Medulla oblongata (tissue), 1 donor: ENCODE data around the gene BSN.
"Not testable (repeated sequence)": the region's sequence is repeated elsewhere in the genome, so short reads cannot be mapped to it uniquely, and the experiment has no call there.

ENCODE experiments used
- DNase-seq: peaks from one replicate; pipeline ENCODE4 v3.0.0-alpha.2; 2015; ENCODE audit errors: extremely low spot score

The BSN gene

DNA sequence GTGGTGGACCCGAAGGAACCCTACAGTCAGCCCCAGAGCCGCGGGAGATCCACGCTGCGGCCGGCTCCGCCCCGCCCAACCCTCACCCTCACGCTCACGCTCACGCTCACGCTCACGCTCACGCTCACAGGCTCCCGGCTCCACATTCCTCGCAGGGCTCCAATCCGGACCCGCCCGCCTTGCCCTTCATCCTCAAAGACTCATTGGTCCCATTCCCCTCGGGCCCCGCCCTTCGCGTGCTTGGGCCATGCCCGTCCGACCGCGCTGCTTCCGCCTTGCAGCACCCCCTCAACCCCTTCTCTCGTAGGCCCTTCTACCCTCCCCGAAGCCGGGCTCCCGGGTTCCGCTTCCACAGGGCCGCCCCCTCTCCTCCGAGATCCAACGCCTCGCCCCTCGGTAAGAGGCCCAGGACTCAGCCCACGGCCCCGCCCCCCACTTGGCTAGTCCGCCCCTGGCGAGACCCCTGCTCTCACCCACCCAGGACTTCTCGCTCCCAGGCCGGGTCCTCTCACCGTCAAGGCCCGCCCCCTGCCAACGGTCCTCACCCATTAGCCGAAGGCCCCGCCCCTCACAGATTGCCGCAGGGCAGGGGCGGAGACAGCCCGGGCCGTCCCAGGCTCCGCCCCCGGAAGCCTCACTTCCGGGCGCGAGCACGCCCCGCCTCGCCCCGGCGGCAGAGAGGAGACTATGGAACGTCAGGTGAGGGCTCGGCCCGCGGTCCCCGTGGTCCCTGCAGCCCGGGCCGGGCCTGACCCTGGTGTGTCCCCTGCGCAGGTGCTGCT lies 119.6 kb downstream of the BSN start, which contains the start of gene APEH:
APEH (plus strand) TSS at position 637 of the 782 bp plus-strand sequence; CDS start at position 688, 51 bp downstream.
- peak; percentile 96 for DNase-seq

DNA sequence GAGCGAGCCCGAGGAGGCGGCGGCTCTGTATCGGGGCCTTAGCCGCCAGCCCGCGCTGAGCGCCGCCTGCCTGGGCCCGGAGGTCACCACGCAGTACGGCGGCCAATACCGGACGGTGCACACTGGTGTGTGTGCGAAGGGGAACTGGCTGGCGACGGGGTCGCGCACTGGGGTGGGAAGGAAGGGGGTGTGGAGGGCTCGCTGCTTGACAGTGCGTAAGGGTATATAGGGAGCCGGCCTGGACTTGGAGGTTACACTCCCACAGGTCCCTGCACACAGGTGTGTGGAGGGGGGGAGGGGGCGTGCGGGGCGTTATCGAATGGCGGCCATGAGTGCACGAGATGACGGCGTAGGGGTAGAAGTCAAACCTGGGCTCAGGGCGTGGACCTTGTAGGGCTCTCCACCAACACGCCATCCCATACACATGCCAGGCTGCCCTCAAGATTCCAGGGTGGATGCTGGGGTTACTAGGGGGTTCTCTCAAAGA lies 120.3 kb downstream of the BSN start:
- DNase-seq = no peak

DNA sequence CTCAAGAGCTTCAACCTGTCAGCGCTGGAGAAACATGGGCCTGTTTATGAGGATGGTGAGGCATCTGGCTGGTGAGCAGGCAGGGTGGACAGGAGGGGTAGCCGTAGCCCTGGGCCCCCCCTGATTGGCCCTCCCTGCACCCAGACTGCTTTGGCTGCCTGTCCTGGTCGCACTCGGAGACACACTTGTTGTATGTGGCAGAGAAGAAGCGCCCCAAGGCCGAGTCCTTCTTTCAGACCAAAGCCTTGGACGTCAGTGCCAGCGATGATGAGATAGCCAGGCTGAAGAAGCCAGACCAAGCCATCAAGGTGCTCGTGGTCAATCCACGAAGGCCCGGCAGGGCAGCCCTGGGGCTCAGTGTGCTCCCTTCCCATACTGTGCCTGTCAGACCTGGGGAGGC lies 121.6 kb downstream of the BSN start:
- DNase-seq = no peak

DNA sequence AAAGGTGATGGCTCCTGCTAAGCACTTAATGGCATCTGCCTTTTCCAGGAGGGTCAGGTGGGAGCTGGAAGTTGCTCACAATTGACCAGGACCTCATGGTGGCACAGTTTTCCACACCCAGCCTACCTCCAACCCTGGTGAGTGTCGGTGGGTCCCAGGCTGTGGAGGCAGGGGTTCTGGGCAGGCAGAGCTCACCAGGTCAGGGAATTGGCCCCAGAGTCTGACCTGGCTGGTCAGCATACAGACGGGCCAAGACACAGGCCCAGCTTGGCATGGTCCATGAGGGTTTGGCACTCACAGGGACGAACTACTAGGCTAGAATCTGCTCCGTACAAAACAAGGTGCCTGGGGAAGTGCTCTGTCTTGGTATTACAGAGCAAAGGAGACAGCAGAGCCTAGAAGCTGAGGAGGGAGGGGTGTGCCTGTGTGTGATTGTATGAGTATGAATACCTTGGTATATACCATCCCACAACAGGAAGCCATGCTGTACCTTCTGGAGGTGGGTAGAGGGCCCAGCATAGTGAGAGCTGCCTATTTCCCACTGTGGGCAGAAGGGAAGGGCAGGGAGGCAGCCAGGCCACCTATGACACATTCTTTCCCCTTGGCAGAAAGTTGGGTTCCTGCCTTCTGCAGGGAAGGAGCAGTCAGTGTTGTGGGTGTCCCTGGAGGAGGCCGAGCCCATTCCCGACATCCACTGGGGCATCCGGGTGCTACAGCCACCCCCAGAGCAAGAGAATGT lies 126.4 kb downstream of the BSN start:
- no peak for DNase-seq

DNA sequence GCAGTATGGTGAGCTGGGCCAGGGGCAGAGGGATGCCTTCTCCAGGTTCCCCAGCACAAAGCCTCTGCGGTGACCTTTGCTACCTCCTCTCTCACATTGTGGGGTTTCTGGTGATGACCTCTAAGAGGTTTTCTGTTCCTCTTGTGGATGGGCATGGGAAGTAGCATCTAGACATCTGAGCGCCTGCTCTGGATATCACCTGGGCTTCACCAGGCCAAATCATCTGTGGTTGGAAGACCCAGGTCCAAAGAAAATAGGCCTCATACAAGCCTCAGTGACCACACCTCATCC lies 126.9 kb downstream of the BSN start:
- DNase-seq = no peak

DNA sequence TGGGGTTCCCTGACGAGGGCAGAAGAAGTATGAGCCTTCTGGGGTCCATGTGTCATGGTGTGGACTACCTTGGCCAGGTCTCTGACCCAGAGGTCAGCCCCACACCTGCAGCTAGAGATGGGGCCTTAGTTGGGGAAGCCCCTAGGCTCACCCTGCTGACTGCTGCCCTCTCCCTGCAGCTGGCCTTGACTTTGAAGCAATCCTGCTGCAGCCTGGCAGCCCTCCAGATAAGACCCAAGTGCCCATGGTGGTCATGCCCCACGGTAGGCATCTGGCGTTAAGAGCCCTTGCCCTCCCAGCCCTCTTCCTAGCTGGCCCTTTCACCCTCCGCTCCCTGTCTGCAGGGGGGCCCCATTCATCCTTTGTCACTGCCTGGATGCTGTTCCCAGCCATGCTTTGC lies 127.3 kb downstream of the BSN start:
- no peak for DNase-seq

DNA sequence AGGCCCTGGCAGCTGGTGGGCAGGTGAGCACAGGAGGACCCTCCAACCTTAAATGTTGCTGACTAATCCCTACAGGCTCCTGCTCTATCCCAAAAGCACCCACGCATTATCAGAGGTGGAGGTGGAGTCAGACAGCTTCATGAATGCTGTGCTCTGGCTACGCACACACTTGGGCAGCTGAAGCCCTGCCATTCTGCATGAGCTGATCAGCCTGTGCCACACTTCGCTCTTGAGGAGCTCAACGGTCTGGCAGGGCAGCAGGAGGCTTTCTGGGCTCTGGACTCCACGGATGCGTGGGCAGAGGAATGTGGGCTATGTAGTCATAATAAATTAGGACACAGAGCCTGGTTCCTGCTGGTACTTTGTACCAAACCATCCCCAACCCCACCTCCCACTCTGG lies 128.9 kb downstream of the BSN start:
- DNase-seq = no peak

DNA sequence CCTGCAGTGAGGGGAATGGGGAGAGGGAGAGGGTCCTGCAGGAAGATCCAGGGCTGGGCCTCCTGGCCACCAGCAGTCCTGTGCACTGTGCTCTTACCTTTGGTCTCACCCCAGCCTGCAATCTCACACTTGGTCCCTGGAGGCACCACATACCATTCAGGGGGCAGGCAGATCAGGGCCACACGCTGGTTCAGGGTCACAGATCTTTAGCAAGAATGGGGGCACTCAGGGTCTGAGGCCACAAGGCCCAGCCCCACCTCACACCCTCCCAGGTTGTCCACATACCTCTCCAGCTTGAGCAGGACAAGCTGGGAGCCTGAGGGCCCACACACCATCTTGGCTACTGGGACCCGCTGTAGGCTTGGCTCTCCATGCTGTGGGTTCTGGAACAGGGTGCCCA lies 130.2 kb downstream of the BSN start:
- not testable (repeated sequence) for DNase-seq

DNA sequence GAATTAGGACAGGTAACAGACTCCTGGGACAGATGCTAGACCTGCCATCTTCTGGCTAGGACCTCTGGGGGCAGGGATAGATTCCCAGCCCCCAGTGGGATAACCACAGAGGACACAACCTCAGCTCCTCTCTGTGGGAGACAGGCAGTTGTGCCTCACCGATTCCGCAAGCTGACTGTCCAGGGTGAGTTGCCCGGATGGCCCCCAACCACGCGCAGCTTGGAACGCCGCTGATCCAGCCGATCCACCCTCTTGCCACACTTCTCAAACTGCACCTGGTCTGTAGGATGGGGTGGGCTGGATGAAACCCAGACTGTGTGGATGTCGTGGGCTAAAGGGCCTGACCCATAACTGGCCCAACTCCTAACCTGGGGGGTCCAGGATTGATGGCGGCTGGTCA lies 130.8 kb downstream of the BSN start:
- DNase-seq = not testable (repeated sequence)

DNA sequence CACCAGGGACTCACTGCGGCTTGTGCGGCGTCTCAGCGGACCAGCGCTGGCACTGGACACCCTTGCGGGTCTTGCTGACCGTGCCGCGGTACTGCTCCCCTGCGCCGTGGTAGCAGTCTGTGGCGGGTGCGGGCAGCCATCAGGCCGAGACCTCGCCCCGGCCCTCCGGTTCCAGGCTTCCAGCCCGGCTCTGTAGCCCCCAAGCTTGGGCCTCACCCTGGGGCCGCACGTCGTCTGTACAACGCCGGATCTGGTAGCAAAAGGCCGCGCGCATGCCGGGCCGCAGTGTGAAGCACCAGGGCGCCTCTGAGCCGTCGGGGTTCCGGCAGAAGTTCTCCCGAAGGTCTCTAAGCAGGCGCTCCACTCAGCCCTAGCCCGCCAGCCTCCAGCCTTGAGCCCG lies 131.6 kb downstream of the BSN start:
- not testable (repeated sequence) for DNase-seq

DNA sequence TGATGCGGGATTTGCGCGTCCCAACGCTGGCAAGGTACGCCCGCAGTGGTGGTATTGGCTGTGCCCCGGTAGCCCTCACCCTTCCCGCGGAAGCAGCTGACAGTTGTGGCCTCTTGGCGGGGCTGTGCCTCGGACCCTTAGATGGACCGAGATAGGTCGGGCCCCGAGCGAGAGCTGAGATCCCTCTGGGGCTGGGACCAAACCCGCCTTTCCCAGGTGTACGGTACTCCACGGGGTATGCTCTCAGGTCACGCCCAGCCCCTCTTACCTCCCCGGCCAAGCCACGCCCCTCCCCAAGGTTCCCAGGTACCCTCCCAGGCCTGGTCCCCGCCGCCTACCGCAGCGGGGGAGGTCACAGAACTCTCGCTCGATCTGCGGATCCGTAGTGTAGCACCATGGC lies 132.1 kb downstream of the BSN start:
- not testable (repeated sequence) for DNase-seq

DNA sequence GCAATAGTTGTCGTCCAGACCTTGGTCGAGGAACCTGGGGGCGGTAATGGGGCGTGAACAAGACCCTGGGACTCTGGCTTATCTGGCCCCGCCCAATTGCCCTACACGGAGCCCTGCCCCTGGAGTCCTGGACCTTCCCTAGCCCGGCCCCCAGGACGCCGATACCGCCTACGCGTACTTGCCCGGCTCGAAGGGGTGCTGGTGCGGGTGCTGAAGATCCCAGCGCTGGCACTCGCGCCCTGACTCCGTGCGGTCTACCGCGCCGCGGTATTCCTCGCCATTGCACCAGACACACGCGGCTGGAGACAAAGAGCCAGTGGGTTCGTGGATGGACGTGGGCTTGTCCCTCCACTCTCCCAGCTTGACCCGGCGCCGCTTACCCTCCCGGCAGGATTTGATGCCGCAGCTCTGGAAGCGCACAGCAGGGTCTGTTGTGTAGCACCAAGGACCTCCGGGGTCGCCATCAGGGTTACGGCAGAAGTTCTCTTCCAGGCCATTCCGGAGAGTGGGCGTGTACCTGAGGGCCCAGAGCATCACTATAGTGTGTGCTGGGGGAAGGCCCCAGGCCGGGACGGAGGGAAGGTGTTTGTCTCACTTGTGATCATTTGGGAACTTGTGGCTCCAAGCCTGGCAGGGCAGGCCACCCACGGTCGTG lies 132.6 kb downstream of the BSN start:
- DNase-seq = not testable (repeated sequence)

DNA sequence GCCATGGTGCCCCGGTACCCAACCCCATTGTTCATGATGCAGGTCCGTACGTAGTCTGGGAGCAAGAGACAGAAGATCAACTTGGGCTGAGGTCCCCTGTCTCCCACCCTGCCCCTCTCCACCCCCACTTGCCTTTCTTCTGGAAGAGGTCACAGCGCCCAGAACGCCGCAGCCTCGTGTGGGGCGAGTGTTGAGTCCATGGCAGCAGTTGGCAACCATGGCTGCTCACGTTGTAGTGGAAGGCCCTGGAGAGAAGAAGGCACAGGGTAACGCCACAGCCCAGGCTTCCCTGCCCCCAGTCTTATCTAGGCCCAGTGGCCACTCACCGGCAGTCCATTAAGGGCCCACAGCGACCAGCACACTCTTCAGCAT lies 133.1 kb downstream of the BSN start:
- not testable (repeated sequence) for DNase-seq

DNA sequence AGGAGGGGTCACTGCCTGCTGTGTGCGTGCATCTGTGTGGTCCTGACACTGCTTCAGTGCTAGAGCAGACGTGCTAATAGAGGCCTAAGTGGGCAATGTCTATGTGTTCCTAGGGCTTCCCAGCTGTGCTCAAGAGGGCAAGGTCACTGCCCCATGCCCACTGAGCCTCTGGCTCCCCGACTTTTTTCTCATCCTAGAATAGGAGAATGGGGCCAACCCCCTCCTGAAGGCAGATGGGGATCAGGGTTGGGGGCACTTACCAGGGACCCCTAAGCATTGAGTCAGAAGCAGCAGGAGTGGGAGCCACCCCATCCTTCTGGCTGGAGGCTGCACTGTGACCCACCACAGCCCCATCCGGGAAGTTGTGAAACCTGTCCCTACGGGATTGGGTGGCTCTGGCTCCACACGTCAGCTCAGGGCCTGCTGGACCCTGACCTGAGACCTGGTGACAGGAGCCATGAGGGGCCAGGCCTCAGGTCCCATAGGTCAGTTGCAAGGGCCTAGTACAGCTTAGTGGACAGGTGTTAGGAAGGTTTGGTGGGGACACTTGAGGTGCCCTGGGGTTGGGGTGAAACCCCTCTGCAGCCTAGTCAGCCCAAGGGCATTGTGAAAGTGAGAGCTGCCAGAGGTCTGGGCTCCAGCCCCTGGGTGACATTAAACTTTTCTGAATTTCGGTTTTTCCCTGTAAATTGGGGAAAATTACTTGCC lies 134.2 kb downstream of the BSN start:
- not testable (repeated sequence) for DNase-seq

DNA sequence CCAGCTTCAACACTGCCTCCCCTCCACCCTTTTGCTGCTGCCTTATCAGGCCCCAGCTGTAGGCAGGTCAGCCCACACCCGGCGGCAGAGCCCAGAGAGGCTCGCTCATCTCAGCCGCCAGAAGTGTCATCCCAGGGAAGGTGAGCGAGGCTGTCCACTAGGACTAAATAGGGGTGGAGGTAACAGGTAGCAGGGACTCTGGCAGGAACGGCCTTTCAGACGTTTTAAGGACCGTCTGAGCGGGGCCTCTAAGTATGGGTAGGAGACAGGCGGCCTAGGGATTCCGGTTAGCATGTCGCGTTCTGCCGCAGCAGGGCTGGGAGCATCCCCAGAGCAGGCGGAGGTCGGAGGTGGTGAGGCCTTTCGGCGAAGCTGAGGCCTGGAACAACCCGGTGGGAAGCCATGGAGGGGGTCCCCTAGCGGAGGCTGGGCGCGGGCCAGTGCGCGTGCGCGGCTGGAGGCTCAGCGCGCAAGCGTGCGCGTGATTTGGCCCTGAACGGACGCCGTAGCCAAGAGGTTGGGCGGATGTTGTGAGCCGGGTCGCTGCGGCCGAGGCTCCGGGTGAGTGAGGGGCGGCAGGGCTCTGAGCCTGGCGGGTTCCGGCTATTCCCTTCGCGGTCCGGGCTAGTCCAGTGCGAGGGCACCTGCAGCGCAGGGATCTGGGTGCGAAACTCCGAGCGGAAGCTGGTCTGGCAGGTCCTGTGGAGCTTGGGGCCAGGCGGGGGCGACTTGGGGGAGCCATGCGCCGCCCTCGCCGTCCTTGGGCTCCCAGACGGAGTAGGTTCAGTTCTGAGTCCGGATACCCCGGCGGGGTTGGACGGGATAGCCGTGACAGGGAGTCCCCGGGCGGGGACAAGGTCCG lies 135.0 kb downstream of the BSN start, which contains the start of the genes MST1 and RNF123:
MST1 (minus strand) TSS at position 429 of the 862 bp plus-strand sequence. CDS start 783 bp downstream, outside the sequence.
RNF123 (plus strand) TSS at position 512 of the 862 bp plus-strand sequence. CDS start 1,609 bp downstream, outside the sequence.
- peak; percentile 87 for DNase-seq

DNA sequence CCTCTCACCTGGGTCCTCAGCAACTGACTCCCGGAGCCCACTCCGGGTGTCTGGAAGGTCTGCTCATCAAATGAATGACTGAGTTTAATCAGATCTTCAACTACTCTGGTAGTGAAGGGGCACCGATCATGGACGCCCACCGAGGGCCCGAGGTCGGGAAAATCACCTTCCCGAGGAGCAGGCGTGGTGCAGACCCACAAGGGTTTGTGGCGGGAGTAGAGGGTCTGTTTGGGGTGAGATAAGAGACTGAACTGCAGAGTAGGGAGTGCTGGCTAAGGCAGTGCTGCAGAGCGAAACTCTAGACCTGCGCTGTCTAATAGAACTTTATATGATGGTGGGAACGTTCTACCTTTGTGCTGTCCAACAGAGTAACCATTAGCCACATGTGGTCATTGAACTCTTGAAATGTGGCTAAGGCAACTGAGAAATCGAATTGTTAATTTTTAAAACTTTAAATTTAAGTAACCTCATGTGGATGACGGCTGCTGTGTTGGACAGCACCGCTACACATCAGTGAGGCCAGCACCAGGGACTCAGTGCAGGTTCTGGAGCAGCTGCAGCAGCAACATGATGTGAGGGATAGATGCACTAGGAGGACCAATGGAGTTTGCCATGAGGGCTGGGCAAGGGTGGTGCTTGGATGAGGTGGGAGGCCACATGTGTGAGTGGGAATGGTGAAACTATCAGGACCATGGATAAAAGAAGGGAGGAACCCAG lies 135.8 kb downstream of the BSN start:
- not testable (repeated sequence) for DNase-seq

DNA sequence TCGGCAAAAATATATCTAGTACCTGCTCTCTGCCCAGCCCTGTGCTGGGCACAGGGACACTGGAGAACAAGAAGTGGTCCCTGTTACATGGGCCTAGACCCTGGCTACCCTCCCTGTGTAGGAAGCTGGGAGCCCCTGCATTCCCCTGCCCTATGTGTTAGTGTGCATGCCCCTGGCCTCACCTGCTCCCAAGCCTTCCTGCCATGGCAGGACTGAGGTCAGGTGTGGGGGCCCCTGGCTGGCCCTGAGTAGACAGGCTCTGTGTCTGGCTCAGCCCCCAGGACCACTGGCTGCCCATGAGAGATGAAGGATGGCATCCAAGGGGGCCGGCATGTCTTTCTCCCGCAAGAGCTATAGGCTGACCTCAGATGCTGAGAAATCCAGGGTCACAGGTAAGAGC lies 136.6 kb downstream of the BSN start:
- DNase-seq = not testable (repeated sequence)

DNA sequence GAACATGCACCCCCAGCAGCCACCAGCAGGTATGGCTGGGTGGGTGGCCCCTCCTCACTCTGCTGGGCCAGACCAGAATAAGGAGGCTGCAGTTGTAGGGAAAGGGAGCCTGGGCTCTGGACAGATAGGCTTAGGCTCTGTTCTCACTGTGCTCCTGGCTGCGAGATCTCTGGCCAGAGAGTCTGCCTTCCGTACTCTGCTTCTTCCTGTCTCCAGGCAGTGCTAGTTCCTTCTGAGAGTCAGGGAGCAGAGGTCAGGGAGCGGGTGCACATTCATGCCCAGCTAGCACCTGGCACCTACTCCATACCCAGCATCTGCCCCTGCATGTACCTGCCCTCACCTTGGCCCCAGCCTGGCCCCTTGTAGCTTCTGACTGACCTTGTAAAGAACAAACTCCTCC lies 137.2 kb downstream of the BSN start:
- DNase-seq = not testable (repeated sequence)

DNA sequence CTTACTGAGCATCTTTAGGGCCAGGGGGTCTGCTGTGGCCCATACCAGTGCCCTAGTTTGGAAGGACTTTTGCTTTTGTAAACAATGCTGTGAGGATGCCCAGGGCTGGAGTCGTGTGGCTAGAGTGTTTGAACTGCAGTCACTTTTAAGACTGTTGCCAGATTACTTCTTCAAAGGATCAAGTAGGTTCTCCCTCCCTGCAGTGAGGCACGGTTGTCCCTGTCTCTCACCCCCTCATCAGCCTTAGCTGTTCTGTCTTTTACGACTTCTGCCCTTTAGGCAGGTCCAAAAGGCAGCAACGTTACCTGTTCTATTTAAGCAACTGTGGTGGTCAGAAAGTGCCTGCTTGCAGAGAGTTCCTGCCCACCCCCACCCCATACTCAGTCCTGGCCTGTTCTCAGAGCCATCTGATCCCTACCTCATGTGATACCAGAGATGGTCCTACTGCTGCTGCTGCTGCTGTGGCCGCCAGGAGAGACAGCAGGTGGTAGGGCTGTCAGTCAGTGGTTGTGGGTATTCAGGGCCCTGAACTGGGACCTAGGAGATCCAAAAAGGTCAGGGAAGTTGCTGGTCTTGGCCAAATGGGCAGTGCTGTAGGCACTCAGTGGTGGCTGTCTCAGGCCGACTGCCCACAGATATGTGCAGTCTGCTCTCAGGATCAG lies 140.3 kb downstream of the BSN start:
- not testable (repeated sequence) for DNase-seq
